ENCODE measurements around the gene SIGLEC14. TPM values are rescaled to one million over a fixed set of nuclear protein-coding genes. Genes with fewer than 3 reads are reported as not detected.

SIGLEC14 gene
- total RNA-seq, 2 donors from 2014 or later: not detected

DNA sequence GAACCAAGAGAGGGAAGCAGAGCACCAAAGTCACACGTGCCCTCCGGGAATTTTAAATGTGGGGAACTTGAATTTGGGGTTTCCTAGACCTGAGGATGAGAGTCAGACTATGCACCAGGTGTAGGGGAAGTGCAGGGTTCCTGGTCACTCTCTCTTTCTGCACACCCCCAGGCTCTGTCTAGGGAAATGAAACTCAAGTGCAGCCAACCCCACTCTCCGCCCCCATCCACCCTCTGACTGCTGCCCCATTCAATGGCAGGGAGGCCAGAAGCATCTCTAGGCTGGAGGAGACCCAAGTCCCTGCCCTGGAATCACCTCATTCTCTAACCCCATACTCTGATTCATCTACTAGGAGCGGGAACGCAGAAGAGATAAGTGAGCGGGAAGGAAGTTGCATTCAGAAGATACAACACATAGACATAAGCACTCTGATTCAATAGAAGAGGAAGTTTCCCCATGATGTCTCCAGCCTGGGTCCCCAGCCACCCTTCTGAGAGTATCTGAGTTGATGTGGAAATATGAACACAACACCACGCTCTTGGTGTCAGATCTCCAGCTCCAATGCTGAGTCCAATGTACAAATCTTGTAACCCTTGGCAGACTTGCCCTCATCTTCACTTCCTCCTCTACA, 4.7 kb upstream of the SIGLEC14 start:
- H3K36me3 ChIP-seq (replicated peaks in 1 of 2; ENCODE audit: insufficient read depth in 1 of 2, low read depth in 2 of 2): no peaks in the 10 kb centered on the region
- no peaks in the 10 kb centered on the region for H3K9me3 ChIP-seq
- intact Hi-C loops (cut with DNase I): loop anchor here (10.0 kb wide), 1 partner anchor 177 kb away; the partner anchor contains the start of gene CEACAM18
- no peak overlapping the region for H3K4me3 ChIP-seq
- ATAC-seq (no peak), DNase-seq (peak in 1 of 4 donors; percentile 49)
- H3K27me3 ChIP-seq: no peaks in the 10 kb centered on the region
- H3K27ac ChIP-seq: no peak overlapping the region
- no peak for TF ChIP-seq POLR2A (IDR thresholded peaks at IDR 0.05)
- TF ChIP-seq, protein P1, sequence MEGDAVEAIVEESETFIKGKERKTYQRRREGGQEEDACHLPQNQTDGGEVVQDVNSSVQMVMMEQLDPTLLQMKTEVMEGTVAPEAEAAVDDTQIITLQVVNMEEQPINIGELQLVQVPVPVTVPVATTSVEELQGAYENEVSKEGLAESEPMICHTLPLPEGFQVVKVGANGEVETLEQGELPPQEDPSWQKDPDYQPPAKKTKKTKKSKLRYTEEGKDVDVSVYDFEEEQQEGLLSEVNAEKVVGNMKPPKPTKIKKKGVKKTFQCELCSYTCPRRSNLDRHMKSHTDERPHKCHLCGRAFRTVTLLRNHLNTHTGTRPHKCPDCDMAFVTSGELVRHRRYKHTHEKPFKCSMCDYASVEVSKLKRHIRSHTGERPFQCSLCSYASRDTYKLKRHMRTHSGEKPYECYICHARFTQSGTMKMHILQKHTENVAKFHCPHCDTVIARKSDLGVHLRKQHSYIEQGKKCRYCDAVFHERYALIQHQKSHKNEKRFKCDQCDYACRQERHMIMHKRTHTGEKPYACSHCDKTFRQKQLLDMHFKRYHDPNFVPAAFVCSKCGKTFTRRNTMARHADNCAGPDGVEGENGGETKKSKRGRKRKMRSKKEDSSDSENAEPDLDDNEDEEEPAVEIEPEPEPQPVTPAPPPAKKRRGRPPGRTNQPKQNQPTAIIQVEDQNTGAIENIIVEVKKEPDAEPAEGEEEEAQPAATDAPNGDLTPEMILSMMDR (IDR thresholded peaks at IDR 0.05): no peak
- 49 to 63% methylated on average over 7 of the region's 7 CpGs for WGBS, 2 donors
- no peaks in the 10 kb centered on the region for H3K4me1 ChIP-seq

DNA sequence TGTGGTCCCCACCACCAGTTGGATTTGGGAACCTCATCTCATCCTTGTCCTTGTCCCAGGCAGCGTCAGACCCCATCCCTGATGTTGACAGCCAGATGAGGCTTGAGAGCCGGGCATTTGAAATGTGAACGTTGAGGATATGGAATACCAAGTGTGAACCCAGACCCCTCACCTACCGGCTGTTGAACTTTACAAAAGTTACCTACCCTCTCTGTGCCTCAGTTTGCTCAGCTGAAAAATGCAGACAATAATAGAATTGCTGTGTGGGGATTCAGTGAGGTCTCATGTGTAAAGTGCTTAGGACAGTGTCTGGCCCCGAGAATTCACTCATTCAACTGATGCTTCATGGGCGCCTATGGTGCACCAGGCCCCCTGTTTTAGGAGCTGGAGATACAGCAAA, 693 bp upstream of the SIGLEC14 start:
- no peak for ATAC-seq
- WGBS, 2 donors: 68 to 70% methylated on average over 5 to 6 of the region's 6 CpGs
- H3K27ac ChIP-seq: no peak overlapping the region
- H3K4me1 ChIP-seq: no peaks in the 10 kb centered on the region
- no peak overlapping the region for H3K4me3 ChIP-seq
- H3K9me3 ChIP-seq: no peaks in the 10 kb centered on the region
- H3K36me3 ChIP-seq (replicated peaks in 1 of 2; ENCODE audit: insufficient read depth in 1 of 2, low read depth in 2 of 2): no peaks in the 10 kb centered on the region
- intact Hi-C loops (cut with DNase I): no loop called here
- H3K27me3 ChIP-seq: no peaks in the 10 kb centered on the region
- DNase-seq: no peak
- no peak for TF ChIP-seq POLR2A (IDR thresholded peaks at IDR 0.05)
- TF ChIP-seq, protein P1 (IDR thresholded peaks at IDR 0.05): no peak

DNA sequence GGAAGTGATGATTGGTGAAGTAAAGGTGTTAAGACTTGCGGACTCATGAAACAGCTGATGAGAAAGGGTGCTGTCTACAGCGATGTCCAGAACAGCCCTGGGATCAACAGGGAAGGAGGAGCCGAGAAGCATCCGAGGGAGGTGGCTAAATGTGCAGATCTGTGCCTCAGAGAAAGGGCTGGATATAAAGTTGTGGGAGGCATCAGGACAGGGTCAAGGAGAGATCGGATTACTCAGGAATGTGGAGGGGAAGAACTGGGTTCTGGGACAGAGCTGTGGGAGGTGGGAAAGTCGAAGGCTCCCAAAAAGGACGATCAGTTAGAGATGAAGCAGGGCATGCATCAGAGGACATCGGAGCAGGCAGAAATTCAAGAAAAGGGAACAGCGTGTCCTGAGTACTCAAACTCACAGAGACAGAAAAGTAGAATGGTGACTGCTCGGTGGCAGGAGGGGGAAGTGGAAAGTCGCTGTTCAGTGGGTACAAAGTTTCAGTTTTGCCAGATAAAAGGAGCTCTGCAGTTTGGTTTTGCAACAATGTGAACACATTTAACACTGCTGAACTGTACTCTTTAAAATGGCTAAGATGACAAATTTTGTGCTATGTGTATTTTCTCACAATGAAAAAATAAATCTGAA, 1.9 kb downstream of the SIGLEC14 start:
- H3K4me1 ChIP-seq: no peaks in the 10 kb centered on the region
- ATAC-seq (no peak), DNase-seq (peak in 1 of 4 donors; percentile 32)
- H3K9me3 ChIP-seq: no peaks in the 10 kb centered on the region
- TF ChIP-seq POLR2A (IDR thresholded peaks at IDR 0.05): no peak
- TF ChIP-seq, protein P1 (IDR thresholded peaks at IDR 0.05): no peak
- no peaks in the 10 kb centered on the region for H3K36me3 ChIP-seq (replicated peaks in 1 of 2; ENCODE audit: insufficient read depth in 1 of 2, low read depth in 2 of 2)
- intact Hi-C loops (cut with DNase I): no loop called here
- peaks cover 0 to 5% of the 10 kb centered on the region in 2 donors for H3K27me3 ChIP-seq
- no peak overlapping the region for H3K4me3 ChIP-seq
- H3K27ac ChIP-seq: no peak overlapping the region
- WGBS, 2 donors: 26 to 33% methylated on average over 10 to 11 of the region's 11 CpGs

DNA sequence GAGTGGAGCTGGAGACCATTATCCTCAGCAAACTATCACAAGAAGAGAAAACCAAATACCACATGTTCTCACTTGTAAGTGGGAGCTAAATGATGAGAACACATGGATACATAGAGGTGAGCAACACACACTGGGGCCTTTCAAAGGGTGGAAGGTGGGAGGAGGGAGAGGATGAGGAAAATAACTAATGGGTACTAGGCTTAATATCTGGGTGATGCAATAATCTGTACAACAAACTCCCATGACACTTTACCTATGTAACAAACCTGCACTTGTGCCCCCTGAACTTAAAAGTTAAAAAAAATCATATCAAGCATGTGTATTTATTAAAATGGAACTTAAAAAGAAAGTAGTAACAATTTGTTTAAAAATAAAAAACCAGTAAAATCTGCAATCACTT, 5.0 kb downstream of the SIGLEC14 start:
- Histone ChIP-seq H3K27me3 (peaks cover 0 to 10% of the 10 kb centered on the region in 2 donors), H3K4me1 (no peaks in the 10 kb centered on the region), H3K4me3 (no peak overlapping the region), H3K36me3 (replicated peaks in 1 of 2; ENCODE audit: insufficient read depth in 1 of 2, low read depth in 2 of 2) (no peaks in the 10 kb centered on the region), H3K27ac (no peak overlapping the region), H3K9me3 (peaks cover 0 to 4% (median 0%) of the 10 kb centered on the region in 3 donors)
- DNase-seq (no peak), ATAC-seq (no peak)
- intact Hi-C loops (cut with DNase I): no loop called here
- TF ChIP-seq, protein P1 (IDR thresholded peaks at IDR 0.05): no peak
- no peak for TF ChIP-seq POLR2A (IDR thresholded peaks at IDR 0.05)

Measured in body of pancreas (tissue), 4 donors.